HG03442 (cell line): ENCODE measurements around the gene TBCCD1.
A peak's percentile ranks its signal among the peaks of the same experiment; 100 is the strongest.

Experiments
- ATAC-seq: cut with Tn5 transposase; IDR thresholded peaks from one replicate; pipeline ENCODE4 v1.9.1; 2021; ENCODE audit warnings: mild to moderate bottlenecking, moderate library complexity; ENCODE audit not compliant: unreplicated experiment

The TBCCD1 gene

DNA sequence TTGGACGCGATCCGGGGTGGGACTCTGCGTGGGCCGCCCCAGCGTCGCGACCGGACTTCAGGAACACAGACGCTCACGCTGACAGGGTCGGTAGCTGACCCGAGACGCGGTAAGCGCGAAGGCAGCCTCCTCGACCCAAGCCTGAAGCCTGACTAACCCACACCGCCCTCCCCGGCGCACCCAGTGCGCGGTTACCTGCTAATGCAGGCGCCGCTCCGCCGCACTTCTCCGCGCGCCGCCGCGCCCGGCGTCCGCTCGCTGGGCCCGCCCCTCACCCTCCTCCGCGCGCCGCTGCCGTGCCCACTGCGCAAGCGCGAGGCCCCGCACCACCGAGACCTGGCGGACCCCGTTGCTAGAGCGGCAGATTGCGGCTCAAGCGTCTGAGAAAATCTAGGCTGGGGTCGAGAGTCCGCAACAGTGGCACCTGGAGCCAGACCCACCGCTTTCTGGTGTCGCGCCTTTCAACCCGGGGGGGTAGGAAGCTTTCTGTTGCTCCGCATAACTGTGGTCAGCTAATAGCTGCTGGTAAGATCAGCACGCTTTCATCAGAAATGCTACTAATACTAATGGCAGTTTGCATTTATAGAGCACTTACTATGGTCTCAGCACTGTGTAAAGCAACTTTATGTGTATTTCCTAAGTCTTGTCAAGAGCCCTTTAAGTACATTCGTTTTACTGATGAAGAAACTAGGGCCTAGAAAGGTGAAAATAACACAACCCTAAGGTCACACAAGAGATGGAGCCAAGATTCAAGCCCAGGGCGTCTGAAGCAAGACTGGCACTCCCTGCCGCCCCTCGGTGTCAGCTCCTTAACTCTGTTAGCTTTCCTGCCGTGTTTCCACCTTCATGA, at the start of gene TBCCD1:
Gene TBCCD1 (minus strand): TSS at position 268 of the 850 bp plus-strand sequence. CDS start 3,010 bp downstream, outside the sequence.
- ATAC-seq = peak; percentile 48

DNA sequence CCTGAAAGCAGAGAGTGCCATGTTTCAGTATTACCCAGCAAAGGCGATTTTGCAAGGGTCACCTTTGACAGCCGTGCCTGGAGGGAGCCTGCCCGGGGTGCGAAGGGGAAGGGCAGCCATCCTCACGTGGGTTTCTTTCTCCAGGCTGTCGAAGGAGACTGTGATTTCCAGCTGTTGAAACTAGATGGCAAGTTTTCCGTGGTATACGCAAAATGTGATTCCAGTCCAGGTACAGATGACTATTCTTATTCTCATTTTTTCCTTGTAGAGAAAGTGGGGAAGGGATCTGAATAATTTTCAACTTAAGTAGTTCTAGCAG, 49.1 kb upstream of the TBCCD1 start:
- no peak for ATAC-seq

DNA sequence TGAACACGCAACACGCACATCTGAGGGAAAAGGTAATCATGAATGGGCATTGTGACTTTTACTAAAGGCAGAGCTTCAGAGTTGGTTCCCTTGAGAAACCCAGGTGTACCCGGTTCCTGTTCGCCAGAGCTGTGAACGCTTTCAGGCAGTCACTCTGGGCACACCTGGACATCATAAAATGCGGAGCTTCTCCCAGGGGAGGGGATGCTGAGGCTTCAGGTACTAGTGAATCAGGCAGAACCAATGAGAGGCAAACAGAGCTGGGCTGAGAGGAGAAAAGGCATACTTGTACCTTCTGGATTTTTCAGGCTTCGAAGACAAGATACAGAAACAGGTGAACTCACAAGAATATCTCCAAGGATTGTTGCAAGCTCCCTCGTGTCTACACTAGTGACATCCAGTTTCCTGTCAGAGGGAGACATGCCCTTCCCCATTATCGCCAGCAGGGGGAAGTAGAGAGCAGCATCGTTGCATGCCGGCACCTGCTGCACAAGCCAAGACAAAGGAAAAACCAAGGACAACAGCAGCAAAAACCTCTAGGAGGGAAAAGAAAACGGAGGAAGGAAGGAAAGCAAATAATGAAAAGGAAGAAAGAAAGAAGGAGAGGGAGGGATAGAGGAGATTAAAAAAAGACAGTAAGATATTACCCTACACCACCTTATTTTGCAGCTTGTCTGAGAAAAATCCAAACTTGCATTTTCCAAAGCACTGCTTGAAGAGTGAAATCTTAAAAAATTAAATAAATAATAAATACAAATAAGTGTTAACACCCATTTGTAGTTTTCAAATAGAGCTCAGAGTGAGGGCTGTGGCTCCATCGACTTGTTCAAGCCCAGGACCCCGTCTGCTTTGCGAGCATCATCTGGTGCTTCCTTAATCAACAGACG, 47.7 kb upstream of the TBCCD1 start:
- ATAC-seq = no peak

GRCh38 chr3:186614266-186614596, 47.1 kb upstream of the TBCCD1 start:
- ATAC-seq = no peak

GRCh38 chr3:186613637-186614265, 46.6 kb upstream of the TBCCD1 start:
- no peak for ATAC-seq

DNA sequence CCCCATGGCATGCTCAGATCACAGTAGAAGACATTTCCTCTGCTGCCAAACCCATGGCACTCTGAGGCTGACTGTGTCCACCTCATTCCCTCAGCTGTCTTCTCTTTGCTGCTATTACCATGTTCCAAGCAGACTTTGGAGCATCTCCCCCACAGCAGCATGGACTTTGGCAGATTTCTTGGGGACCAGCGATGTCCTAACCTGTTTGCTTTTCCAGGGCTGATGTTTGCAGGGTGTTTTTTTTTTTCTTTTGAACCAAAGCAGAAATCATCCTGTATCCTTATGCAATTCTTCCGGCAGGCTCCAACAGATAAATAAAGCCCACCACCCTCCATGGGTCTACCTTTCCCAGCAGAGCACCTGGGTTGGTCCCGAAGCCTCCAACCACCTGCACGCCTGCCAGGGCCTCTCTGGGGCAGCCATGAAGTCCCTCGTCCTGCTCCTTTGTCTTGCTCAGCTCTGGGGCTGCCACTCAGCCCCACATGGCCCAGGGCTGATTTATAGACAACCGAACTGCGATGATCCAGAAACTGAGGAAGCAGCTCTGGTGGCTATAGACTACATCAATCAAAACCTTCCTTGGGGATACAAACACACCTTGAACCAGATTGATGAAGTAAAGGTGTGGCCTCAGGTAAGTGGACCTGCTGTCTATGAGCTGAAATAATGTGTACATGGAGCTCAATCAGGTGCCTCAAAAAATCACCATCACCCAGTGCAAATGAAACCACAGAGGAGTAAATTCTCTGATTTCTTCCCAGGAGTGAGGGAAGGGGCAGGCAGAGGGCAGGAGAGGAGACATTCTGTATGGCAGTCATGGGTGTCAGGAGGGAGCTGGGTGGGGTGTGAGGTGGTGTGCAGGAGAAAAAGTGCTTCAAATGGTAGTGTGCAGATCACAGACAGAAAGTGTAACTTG, 45.8 kb upstream of the TBCCD1 start, which contains the start of gene AHSG:
Gene AHSG (plus strand): TSS at position 340 of the 916 bp plus-strand sequence. CDS start 82 bp downstream, at position 422.
- ATAC-seq = no peak

DNA sequence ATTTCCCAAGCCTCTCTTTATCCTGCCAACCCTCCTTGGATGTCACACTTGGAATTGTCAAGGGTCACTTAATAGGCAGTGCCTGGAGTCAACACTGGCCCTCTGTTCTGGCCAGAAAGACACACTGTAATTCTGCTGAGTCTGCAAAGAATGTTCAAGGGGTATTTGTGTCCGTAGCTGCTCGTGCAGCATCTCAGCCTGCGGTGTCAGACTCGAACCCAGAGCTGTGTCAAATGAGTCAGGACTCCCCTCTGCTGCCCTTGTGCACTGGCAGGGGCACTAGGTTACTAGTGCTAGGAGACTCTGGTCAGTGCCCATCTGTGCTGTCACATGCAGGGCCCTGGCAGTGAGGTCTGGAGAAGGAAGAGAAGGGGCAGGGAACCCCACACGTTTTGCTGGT, 44.9 kb upstream of the TBCCD1 start:
- no peak for ATAC-seq

DNA sequence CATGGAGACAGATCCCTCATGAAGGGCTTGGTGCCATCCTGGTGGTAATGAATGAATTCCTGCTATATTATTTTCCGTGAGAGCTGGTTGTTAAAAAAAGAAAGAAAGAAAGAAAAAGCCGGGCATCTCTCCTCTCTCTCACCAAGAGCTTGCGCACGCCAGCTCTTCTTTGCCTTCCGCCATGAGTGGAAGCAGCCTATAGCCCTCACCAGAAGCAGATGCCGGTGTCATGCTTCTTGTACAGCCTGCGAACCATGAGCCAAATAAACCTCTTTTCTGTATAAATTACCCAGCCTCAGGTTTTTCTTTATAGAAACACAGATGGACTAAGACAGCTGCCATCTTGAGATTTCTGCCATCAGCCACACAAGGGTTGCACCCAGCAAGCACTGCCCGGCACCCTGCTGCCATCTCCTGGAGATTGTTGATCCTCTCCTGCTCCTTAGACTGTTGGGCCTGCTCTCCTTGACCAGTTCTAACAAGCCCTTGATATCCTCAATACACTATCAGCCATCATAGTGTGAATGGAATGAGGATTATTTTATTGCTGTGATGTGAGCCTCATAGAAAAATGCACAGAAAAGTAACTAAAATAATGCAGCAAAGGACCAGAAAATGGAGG, 42.2 kb upstream of the TBCCD1 start:
- no peak for ATAC-seq

GRCh38 chr3:186608624-186609215, 41.6 kb upstream of the TBCCD1 start:
- ATAC-seq = no peak

DNA sequence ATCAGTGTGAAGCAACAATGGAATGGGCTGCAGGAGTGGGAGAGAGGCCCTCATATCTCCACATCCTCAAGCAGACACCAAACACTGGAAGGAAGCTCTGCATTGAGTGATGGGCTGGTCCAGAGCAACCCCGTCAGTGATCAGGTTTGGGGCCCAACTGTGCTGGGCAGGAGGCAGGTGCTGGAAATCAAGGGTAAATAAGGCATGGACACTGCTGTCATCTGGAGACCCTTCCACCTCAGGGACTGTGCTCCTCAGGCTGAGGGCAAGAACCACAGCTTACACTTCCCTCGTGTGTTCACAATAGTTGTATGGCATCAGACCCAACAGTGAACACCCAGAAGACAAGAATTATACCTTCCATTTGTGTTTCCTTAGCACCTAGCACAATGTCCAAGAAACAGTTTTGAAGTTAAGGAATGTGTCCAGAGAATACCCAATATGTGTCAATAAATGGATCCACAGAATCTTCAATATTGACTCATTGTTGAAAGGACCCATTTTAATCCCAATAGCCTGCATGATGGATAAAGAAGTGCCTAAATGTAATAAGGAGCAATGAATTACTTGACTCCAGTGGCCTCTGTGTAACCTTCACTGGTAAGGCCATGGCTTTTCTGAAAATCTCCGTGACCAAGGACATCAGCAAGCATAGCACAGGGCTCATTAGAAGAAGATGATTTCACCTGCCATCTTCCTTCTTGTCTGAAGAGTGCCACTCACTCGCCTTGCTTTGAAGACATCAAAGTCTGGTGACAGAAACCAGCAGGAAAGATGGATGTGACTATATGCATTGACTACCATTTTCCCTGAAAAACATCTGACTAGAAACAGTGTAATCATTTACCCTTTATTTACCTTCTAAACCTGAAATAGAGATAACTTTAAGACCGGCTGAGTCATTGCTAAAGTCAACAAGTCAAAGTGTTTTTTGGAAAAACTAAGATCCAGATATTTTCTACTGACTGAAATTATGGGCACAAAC, 38.7 kb upstream of the TBCCD1 start:
- no peak for ATAC-seq

DNA sequence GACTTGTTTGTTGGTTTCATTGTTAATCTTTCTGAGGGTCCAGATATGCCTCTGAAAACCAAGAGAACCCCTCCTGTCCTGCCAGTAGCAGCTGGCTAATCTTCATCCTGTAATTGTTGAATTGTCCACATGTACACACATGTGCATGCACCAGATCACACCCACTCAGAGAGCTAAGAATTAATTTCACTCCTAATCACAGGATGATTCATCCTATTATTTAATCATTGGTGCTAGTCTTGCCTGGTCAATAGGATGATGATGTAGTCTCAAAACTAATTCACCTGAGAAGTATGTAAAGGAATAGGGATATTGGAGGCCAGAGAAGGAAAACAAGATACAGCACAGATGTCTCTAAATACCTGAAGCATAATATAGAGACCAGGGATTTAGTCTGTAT, 37.9 kb upstream of the TBCCD1 start:
- no peak for ATAC-seq

- no peak for ATAC-seq
Measured at GRCh38 chr3:186603159-186603558, 36.0 kb upstream of the TBCCD1 start.

DNA sequence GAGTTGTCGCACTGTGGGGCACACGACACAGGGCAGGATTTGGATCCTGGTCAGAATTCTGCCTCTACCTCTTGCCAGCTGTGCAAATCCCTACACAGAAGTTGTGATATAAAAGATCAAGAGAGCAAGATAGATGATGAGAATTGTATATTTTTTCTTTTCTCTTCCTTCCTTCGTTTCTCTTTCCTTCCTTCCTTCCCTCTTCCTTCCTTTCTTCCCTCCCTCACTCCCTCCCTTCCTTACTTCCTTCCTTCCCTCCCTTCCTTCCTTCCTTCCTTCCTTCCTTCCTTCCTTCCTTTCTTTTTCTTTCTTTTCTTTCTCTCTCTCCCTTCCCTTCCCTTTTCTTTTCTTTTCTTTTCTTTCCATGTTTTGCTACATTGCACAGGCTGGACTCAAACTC, 33.8 kb upstream of the TBCCD1 start:
- no peak for ATAC-seq

GRCh38 chr3:186599785-186600166, 32.6 kb upstream of the TBCCD1 start:
- no peak for ATAC-seq

GRCh38 chr3:186599142-186599784, 32.1 kb upstream of the TBCCD1 start:
- ATAC-seq = no peak

- no peak for ATAC-seq
Measured at GRCh38 chr3:186598794-186599141, 31.6 kb upstream of the TBCCD1 start.

- no peak for ATAC-seq
Measured at GRCh38 chr3:186598108-186598784, 31.1 kb upstream of the TBCCD1 start.
